SK-N-SH treated with all-trans-retinoic acid at 6 μM for 48 hours (cell line): ENCODE measurements around the gene PLVAP.

ENCODE experiments used
- ATAC-seq: fragments of 200-7000 bp; cut with Tn5 transposase; 3 replicates; pipeline ENCODE4 v1.9.1; 2020; ENCODE audit warnings: mild to moderate bottlenecking, moderate library complexity
- ARNTL ChIP-seq: fragments of 450-650 bp; formaldehyde crosslinking; IDR thresholded peaks from 2 replicates; pipeline ENCODE4 v1.5.0; 2020; ENCODE audit warnings: low read depth, mild to moderate bottlenecking, moderate library complexity, borderline replicate concordance
- CREB5 ChIP-seq: fragments of 250-450 bp; sonication (Bioruptor Pico); IDR thresholded peaks from 2 replicates; pipeline ENCODE4 v1.5.1; 2020; ENCODE audit warnings: low read depth, mild to moderate bottlenecking, moderate library complexity
- CSDC2 ChIP-seq: fragments of 250-450 bp; sonication (Bioruptor Pico); IDR thresholded peaks from 2 replicates; pipeline ENCODE4 v1.5.0; 2020; ENCODE audit warnings: mild to moderate bottlenecking, moderate library complexity
- CSRNP3 ChIP-seq: fragments of 250-450 bp; sonication (Bioruptor Pico); IDR thresholded peaks from 2 replicates; pipeline ENCODE4 v1.5.1; 2021; ENCODE audit warnings: mild to moderate bottlenecking, moderate library complexity
- ESRRG ChIP-seq: fragments of 250-450 bp; sonication (Bioruptor Pico); IDR thresholded peaks from 2 replicates; pipeline ENCODE4 v1.6.1; 2021; ENCODE audit warnings: mild to moderate bottlenecking
- GLIS3 ChIP-seq: fragments of 250-450 bp; sonication (Bioruptor Pico); IDR thresholded peaks from 2 replicates; pipeline ENCODE4 v1.5.0; 2020; ENCODE audit warnings: mild to moderate bottlenecking, moderate library complexity
- OSR1 ChIP-seq: fragments of 250-450 bp; sonication (Bioruptor Pico); IDR thresholded peaks from 2 replicates; pipeline ENCODE4 v1.8.0; 2022; ENCODE audit warnings: moderate library complexity, mild to moderate bottlenecking, inconsistent platforms
- PATZ1 ChIP-seq: fragments of 250-450 bp; sonication (Bioruptor Pico); IDR thresholded peaks from 2 replicates; pipeline ENCODE4 v1.8.0; 2020; ENCODE audit warnings: mild to moderate bottlenecking, moderate library complexity, borderline replicate concordance
- POU6F1 ChIP-seq: fragments of 250-450 bp; sonication (Bioruptor Pico); IDR thresholded peaks from 2 replicates; pipeline ENCODE4 v1.8.0; 2021; ENCODE audit warnings: low read depth, mild to moderate bottlenecking, moderate library complexity, borderline replicate concordance
- PPARA ChIP-seq: fragments of 250-450 bp; sonication (Bioruptor Pico); IDR thresholded peaks from 2 replicates; pipeline ENCODE4 v1.5.0; 2020; ENCODE audit warnings: mild to moderate bottlenecking, borderline replicate concordance
- SNAI2 ChIP-seq: fragments of 250-450 bp; sonication (Bioruptor Pico); IDR thresholded peaks from 2 replicates; pipeline ENCODE4 v1.5.0; 2020; ENCODE audit warnings: mild to moderate bottlenecking, moderate library complexity
- TCF4 ChIP-seq: fragments of 250-450 bp; sonication (Bioruptor Pico); IDR thresholded peaks from 2 replicates; pipeline ENCODE4 v1.8.0; 2021; ENCODE audit warnings: mild to moderate bottlenecking, moderate library complexity, borderline replicate concordance
- TOX ChIP-seq: fragments of 250-450 bp; sonication (Bioruptor Pico); IDR thresholded peaks from 2 replicates; pipeline ENCODE4 v1.8.0; 2021; ENCODE audit warnings: mild to moderate bottlenecking, moderate library complexity, borderline replicate concordance
- TSHZ2 ChIP-seq: fragments of 250-450 bp; sonication (Bioruptor Pico); IDR thresholded peaks from 2 replicates; pipeline ENCODE4 v1.5.0; 2020; ENCODE audit warnings: mild to moderate bottlenecking, moderate library complexity
- ZC3H10 ChIP-seq: fragments of 250-450 bp; sonication (Bioruptor Pico); IDR thresholded peaks from 2 replicates; pipeline ENCODE4 v1.5.1; 2021; ENCODE audit warnings: mild to moderate bottlenecking, moderate library complexity
- ZFP3 ChIP-seq: fragments of 250-450 bp; sonication (Bioruptor Pico); IDR thresholded peaks from 2 replicates; pipeline ENCODE4 v1.5.0; 2020; ENCODE audit warnings: mild to moderate bottlenecking, moderate library complexity
- ZNF565 ChIP-seq: fragments of 450-650 bp; formaldehyde crosslinking; conservative IDR thresholded peaks from 2 replicates; pipeline ENCODE4 v1.5.0; 2020; ENCODE audit warnings: low read depth, mild to moderate bottlenecking, moderate library complexity
- ZNF70 ChIP-seq: fragments of 450-650 bp; formaldehyde crosslinking; IDR thresholded peaks from 2 replicates; pipeline ENCODE4 v1.5.0; 2020; ENCODE audit warnings: mild to moderate bottlenecking, moderate library complexity
- ZNF8 ChIP-seq: fragments of 450-650 bp; formaldehyde crosslinking; IDR thresholded peaks from 2 replicates; pipeline ENCODE4 v1.5.0; 2020; ENCODE audit warnings: mild to moderate bottlenecking, moderate library complexity

PLVAP gene

GRCh38 chr19:17330262-17331044 lies 46.7 kb downstream of the PLVAP start:
- ATAC-seq: no peak
- TF ChIP-seq TCF4 (no peak), CREB5 (no peak), CSRNP3 (CRISPR knock-in tag) (no peak), ZC3H10 (no peak), POU6F1 (no peak), OSR1 (CRISPR knock-in tag) (no peak), PPARA (CRISPR knock-in tag) (no peak), ZNF8 (no peak), PATZ1 (CRISPR knock-in tag) (no peak), ARNTL (CRISPR knock-in tag) (no peak), ESRRG (CRISPR knock-in tag) (no peak), CSDC2 (CRISPR knock-in tag) (no peak), GLIS3 (CRISPR knock-in tag) (no peak), TOX (CRISPR knock-in tag) (no peak), ZFP3 (no peak), TSHZ2 (CRISPR knock-in tag) (no peak)

- TF ChIP-seq ZFP3 (no peak), ZNF70 (CRISPR knock-in tag) (no peak), GLIS3 (CRISPR knock-in tag) (no peak), CSDC2 (CRISPR knock-in tag) (no peak), CREB5 (no peak), TSHZ2 (CRISPR knock-in tag) (no peak), ZC3H10 (no peak), ZNF565 (CRISPR knock-in tag) (no peak), CSRNP3 (CRISPR knock-in tag) (no peak), SNAI2 (no peak)
- ATAC-seq: no peak
Observed at GRCh38 chr19:17329366-17330261, 47.5 kb downstream of the PLVAP start.
